Measurements from ENCODE around the gene ADGRA1.
"Not testable (repeated sequence)": the region's sequence is repeated elsewhere in the genome, so short reads cannot be mapped to it uniquely, and the experiment has no call there.

Gene ADGRA1

GRCh38 chr10:133087679-133088178, at the start of gene ADGRA1:
Gene ADGRA1, plus strand, starts transcription at chr10:133087924. Its CDS starts 986 bp downstream, at chr10:133088910.
- no peak for DNase-seq

- DNase-seq, result no peak
Observed at GRCh38 chr10:133038036-133038823, 49.5 kb upstream of the ADGRA1 start.

- DNase-seq, result no peak
Observed at GRCh38 chr10:133039107-133039802, 48.5 kb upstream of the ADGRA1 start.

GRCh38 chr10:133039803-133040165, 47.9 kb upstream of the ADGRA1 start:
- no peak for DNase-seq

GRCh38 chr10:133040198-133040597, 47.5 kb upstream of the ADGRA1 start:
- DNase-seq, result no peak

- no peak for DNase-seq
Observed at GRCh38 chr10:133041101-133041500, 46.6 kb upstream of the ADGRA1 start.

GRCh38 chr10:133042061-133042460, 45.7 kb upstream of the ADGRA1 start:
- no peak for DNase-seq

- DNase-seq, result no peak
Observed at GRCh38 chr10:133042816-133043215, 44.9 kb upstream of the ADGRA1 start.

GRCh38 chr10:133043541-133044225, 44.0 kb upstream of the ADGRA1 start:
- DNase-seq, result no peak

- no peak for DNase-seq
Observed at GRCh38 chr10:133044401-133044811, 43.3 kb upstream of the ADGRA1 start.

GRCh38 chr10:133045556-133046389, 42.0 kb upstream of the ADGRA1 start:
- no peak for DNase-seq

- DNase-seq, result no peak
Observed at GRCh38 chr10:133046390-133046765, 41.3 kb upstream of the ADGRA1 start.

GRCh38 chr10:133047526-133048123, 40.1 kb upstream of the ADGRA1 start:
- no peak for DNase-seq

- DNase-seq, result no peak
Observed at GRCh38 chr10:133048266-133048665, 39.5 kb upstream of the ADGRA1 start.

- DNase-seq, result no peak
Observed at GRCh38 chr10:133048926-133049325, 38.8 kb upstream of the ADGRA1 start.

- no peak for DNase-seq
Observed at GRCh38 chr10:133049639-133050038, 38.1 kb upstream of the ADGRA1 start.

- no peak for DNase-seq
Observed at GRCh38 chr10:133050371-133050770, 37.4 kb upstream of the ADGRA1 start.

- DNase-seq, result no peak
Observed at GRCh38 chr10:133052076-133052475, 35.6 kb upstream of the ADGRA1 start.

- DNase-seq, result not testable (repeated sequence)
Observed at GRCh38 chr10:133053527-133054133, 34.1 kb upstream of the ADGRA1 start.

GRCh38 chr10:133055470-133055869, 32.3 kb upstream of the ADGRA1 start:
- DNase-seq, result no peak

GRCh38 chr10:133056001-133056400, 31.7 kb upstream of the ADGRA1 start:
- DNase-seq, result no peak

- no peak for DNase-seq
Observed at GRCh38 chr10:133056651-133057178, 31.0 kb upstream of the ADGRA1 start.

Data from stimulated activated CD4-positive, alpha-beta T cell treated with anti-CD3 and anti-CD28 coated beads, Interleukin-2, amount 100 ng/mL, for 48 hours (primary cell).